Globus pallidus (tissue), 1 donor: ENCODE results near the gene BPIFB4.
"Not testable (repeated sequence)": the region's sequence is repeated elsewhere in the genome, so short reads cannot be mapped to it uniquely, and the experiment has no call there.

ENCODE experiments used
- DNase-seq: peaks from one replicate; pipeline ENCODE4 v3.0.0-alpha.2; 2015; ENCODE audit warnings: low spot score

The BPIFB4 gene

DNA sequence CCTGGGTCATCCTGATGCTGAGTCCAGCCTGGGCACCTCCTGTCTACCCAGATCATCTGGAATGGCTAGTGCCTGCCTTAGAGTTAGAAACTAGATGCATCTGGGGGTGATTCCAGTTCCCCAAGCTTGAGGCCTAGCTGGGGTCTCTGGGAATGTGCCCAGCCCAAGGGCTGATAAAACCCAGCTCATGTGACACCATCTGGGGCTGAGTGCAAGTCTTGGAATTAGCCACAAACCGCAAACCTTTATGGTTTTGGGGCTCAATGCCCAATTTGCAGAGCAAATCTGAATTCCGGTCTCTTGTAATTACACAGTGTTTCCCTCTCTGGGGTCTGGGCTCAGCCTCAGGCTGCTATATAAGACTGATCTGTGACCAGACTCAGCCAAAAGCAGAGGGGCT lies at the start of gene BPIFB4:
BPIFB4 (plus strand) TSS at position 385 of the 400 bp plus-strand sequence. CDS start 1,884 bp downstream, outside the sequence.
- DNase-seq = no peak

DNA sequence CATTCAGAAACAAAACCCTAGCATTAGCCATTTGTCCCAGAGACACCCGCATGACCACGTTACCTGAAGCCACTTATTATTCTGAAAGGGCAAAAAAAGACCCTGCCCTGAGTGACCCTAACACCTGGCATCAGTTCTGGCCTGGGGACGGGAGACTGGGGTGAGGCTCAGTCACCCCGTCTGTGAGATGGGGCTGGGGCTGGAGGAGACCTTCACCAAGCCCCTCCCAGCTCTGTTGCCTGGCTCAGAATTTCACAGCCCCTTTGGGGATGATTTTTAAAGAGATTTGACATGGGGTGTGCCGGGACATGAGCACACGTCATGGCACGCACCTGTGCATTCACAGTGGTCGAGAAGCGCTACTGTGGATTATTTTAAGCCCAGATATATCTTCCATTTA lies 49.4 kb upstream of the BPIFB4 start:
- no peak for DNase-seq

DNA sequence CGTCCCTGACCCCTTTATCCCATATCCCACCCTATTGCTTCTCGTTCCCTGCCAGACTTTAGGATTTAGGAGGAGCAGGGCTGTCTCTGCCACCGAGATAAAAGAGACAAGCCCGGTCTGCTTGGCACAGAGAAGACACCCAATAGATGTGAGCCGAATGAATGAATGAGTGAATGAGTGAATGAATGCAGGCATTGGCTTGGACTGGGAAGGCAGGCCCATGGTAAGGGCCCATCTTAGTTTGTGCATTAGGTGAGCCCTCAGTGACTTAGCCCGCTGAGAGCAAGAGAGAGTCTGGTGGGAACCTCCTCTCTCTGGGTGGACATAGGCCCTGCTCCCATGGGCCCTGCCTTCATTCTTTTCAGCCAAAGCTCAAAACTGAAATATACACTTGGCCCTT lies 48.9 kb upstream of the BPIFB4 start:
- no peak for DNase-seq

DNA sequence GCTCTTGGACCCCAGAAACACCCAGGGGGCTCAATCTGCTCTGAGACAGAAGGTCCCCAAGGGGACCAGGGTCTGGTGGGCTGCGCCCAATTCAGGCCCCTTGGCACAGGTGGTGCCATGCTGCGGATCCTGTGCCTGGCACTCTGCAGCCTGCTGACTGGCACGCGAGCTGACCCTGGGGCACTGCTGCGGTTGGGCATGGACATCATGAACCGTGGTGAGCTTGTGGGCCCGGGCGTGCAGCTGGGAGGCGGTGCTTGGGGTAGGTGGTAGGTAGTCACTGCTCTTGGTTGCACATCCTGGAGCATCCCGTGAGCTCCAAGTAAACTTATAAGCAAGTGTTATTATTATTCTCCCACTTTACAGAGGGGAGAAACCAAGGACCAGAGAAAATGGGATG lies 47.9 kb upstream of the BPIFB4 start, which contains the start of gene BPIFB6:
BPIFB6 (plus strand) TSS at position 118 of the 400 bp plus-strand sequence; CDS start at position 118, 0 bp downstream.
- no peak for DNase-seq

DNA sequence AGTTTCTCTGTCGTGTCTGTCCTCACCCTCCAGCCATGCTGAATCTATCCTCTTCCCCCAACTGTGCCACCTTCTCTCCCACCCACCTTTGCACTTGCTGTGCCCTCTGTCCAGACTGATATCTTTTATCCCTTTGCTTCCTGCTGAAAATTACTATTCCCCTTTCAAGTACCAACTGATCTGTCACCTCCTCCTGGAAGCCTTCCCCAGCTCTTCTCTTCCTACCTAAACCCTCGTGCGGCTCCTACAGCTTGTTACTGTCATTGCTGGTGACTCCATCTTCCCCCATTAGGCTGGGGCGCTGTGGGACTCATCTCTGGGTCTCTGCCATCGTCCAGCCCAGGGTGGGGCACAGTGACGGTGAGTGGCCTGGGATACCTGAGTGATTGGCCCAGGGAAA lies 46.9 kb upstream of the BPIFB4 start:
- DNase-seq = no peak

DNA sequence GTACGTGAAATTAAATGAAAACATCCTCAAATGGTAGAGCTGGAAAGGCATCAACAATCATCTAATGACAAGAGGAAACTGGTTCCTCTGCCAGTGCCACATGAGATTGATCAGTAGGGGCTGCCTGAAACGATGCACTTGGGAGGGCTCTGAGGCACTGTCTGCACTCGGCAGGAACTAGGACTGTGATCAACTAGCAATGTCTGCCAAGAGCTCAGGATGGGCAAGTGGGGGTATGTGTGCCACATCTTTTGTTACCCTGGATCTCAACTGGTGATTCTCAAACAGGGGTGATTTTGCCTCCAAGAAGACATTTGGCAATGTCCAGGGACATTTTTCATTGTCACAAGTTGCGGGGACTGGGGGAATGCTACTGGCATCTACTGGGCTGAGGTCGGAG lies 46.1 kb upstream of the BPIFB4 start:
- no peak for DNase-seq

DNA sequence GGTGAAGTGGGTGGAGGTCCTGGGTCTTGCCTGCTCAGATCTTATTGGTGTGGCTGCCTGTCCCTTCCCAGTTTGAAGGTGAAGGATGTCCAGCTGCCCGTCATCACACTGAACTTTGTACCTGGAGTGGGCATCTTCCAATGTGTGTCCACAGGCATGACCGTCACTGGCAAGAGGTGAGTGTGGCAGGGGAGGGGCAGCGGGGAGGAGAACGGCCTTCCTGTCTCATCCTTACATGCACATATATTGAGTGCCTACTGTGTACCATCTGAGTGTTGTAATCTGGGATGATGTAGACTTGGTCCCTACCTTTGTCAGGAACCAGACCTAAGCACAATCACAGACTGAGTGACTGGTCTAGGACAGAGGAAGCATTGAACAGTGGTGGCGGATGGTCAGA lies 45.3 kb upstream of the BPIFB4 start:
- DNase-seq = no peak

DNA sequence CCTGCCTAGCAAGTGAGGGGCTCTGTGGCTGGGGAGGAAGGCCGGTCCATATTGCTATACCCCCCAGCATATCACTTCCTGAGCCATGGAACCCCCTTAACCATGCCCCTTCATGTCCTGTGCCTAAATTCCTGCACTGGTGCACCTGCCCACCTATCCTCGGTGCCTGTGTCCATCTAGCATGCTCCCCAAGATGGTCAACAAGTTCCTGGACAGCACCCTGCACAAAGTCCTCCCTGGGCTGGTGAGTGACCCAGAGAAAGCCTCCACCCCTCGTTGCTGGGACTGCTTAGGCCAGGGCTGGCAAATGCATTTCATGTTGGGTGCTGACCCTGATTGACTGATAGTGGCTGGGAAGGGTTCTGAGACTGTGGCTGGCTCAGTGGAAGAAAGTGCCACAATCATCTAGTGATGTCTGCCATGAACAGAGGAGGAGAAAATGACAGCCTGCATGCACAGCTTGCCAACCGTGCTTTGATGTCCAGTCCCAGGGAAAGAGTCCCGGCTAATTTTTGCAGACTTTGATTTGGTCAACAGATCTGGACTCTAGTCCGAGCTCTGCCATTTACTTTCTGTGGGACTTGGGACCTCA lies 44.4 kb upstream of the BPIFB4 start:
- DNase-seq = no peak

DNA sequence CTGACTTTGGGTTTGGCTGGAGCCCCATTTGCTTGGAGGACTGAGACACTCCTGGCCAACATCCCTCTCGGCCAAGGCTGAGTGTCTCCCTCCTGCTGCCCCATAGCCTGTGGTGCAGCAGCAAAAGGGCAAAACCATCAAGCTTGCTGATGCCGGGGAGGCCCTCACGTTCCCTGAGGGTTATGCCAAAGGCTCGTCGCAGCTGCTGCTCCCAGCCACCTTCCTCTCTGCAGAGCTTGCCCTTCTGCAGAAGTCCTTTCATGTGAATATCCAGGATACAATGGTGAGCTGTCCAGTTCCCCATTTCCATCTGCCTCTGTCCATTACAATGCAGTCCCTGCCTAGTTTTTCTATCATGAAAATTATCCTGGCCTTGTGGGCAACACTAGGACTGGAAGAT lies 42.0 kb upstream of the BPIFB4 start:
- DNase-seq = no peak

DNA sequence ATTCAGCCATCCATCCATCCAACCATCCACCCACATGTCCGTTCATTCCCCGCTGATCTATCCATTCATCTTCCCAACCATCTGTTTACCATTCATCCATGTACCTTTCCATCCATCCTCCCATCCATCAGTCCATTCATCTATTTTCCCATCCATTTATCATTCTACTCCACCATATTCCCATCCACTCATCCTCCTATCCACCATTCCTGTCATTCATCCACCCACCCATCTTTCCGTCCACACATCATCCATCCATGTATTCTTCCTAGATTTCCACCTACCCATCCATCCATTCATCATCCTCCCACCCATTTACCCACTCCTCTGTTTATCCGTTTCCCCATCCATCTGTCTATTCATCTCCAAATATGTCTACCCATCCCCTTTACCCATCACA lies 41.2 kb upstream of the BPIFB4 start:
- DNase-seq = no peak

- no peak for DNase-seq
Measured at GRCh38 chr20:33042430-33042829, 37.0 kb upstream of the BPIFB4 start.

DNA sequence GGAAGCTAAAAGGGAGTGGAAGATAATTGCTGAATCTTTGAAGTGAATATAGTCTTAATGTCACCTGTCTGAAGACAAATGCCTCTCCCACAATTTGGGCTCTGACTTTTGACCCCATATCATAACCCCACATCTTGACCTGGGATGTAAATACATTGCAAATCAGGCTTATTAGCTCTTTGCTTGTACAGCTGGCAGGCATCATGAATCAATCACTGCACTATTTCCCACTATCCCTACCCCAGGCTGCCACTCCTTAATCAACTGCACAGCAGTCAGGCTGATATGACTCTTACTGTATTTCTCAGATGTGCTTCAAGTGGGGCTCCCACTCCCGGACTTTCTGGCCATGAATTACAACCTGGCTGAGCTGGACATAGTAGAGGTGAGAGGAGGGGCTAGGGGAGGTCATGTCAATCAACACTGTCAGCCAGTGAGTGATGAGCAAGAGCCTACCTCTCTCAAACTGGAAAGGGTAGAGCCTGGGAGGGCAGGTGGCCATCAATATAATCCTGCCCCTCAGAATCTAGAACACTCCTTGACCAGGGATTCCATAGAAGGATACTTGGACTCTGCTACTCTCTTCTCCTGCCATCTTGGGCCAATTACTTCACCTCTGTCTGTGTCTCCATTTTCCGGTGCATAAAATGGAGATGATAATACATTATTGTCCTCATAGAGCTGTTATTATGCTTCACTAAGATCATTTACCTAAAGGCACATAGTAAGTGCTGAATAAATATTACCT lies 36.3 kb upstream of the BPIFB4 start:
- DNase-seq = no peak

DNA sequence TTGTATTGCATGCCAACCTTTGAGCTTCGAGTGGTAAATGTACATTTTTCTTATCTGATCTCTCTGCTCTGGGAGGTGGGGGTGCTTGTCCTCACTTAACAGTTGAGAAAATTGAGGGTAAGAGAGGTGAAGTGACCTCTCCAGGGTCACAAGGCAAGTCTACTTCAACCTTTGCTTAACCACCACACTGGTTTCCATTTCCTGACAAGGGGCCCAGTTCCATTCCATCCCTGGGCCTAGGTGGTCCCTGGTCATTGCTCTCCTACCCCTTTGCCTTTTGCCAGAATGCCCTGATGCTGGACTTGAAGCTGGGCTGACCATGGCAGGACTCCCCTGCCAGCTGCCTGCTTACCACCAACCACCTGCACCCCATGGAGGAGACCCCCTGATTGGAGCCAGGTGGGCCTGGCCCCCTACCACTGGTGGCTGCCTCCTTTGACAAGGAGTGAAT lies 35.7 kb upstream of the BPIFB4 start:
- no peak for DNase-seq

- not testable (repeated sequence) for DNase-seq
Measured at GRCh38 chr20:33045129-33045721, 34.2 kb upstream of the BPIFB4 start.

DNA sequence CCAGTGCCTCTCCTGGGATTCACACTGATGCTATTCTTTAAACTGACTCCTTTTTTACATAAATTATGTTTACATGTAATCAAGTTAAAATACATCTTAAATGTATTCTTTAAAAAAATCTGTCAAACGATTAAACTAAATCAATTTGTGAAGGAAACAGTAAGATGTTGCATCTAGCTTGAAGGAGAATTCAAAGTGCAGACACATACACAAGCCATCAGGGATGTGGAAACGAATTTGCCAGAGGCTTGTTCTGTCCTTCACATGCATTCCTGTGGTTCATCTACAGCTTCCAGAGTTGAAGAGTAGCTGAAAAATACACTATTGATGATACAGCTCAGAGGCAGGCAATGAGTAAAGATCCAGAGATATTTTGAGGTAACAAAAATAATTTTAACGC lies 33.0 kb upstream of the BPIFB4 start:
- DNase-seq = no peak

- no peak for DNase-seq
Measured at GRCh38 chr20:33051333-33051732, 28.1 kb upstream of the BPIFB4 start.

GRCh38 chr20:33053291-33054106 lies 25.9 kb upstream of the BPIFB4 start, which contains the start of gene BPIFB3:
Gene BPIFB3 (plus strand): TSS chr20:33053903. CDS start chr20:33055436, 1,533 bp downstream.
- DNase-seq = no peak

DNA sequence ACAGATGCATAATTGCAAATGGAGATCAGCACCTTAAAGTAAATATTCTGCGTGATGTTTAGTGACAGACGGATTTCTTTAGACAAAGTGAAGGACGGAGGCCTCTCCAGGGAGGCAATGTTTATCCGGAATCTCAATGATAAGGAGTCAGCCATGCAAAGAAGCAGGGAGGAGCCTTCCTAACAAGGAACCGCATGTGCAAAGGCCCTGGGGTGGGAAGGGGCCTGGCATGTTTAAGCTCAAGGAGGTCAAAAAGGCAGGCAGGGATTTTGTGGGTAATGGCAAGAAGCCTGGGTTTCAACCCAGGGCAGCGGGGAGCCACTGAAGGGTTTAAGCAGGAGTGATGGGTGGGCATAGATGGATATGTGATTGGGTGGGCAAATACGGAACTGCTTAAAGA lies 25.1 kb upstream of the BPIFB4 start:
- DNase-seq = no peak

- DNase-seq = no peak
Measured at GRCh38 chr20:33054791-33055190, 24.7 kb upstream of the BPIFB4 start.

DNA sequence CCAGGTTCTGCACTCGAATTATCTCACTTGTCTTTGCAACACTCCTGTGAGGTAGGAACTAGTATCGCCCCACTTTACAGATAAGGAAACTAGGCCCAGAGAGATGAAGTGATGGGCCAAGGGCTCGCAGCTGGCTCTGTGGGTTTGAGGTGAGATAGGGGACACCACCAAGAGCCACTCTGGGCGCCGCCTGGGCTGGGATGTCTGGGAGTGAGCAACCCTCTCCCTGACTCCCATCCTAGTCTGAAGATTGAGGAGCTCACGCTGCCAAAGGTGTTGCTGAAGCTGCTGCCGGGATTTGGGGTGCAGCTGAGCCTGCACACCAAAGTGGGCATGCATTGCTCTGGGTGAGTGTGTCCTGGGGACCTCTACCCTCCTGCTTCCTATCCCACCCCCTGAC lies 20.3 kb upstream of the BPIFB4 start:
- DNase-seq = no peak

GRCh38 chr20:33059741-33060390 lies 19.6 kb upstream of the BPIFB4 start:
- DNase-seq = no peak

- no peak for DNase-seq
Measured at GRCh38 chr20:33061658-33062028, 17.8 kb upstream of the BPIFB4 start.
